HG02981 (cell line): Measurements from ENCODE around the gene TMEM151B.
"Not testable (repeated sequence)": the region's sequence is repeated elsewhere in the genome, so short reads cannot be mapped to it uniquely, and the experiment has no call there.

Experiments used
- ATAC-seq: cut with Tn5 transposase; IDR thresholded peaks from one replicate; pipeline ENCODE4 v1.9.1; 2021; ENCODE audit warnings: mild to moderate bottlenecking, moderate library complexity; ENCODE audit not compliant: unreplicated experiment

TMEM151B gene

DNA sequence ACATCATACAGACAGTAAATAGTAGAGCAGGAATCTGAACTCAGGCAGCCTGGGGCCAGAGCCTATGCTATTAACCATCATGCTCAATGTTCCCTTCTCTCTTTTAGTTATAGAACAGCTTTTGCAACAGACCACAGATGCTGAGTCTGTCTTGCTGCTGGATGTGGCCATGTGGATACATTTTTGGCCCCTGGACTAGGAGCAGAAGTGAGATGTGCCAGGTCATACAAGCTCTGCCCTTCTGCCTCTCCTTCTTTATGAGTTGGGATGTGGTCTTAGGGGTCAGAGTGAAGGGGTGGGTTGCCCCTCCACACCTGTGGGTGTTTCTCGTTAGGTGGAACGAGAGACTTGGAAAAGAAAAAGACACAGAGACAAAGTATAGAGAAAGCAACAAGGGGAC, 57.5 kb downstream of the TMEM151B start:
- no peak for ATAC-seq

- not testable (repeated sequence) for ATAC-seq
Observed at GRCh38 chr6:44328203-44328602, 58.0 kb downstream of the TMEM151B start.

DNA sequence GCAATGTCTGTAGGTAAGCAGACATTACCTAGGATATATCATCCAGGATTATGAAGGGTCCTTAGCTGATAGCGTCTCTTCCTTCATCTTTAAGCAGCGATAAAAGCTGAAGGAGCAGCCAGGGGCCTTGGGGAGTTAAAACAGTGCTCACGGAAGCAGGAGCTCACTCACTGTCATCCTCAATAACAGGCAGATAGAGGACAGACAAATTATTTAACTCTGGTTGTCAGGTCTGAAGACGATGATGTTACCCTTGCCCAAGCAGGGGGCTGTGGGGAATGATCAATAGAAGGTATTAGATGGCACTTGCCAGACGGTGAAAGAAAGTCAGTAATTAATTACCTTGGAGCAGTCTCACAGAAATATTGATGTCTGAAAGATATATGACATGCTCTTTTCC, 59.6 kb downstream of the TMEM151B start:
- ATAC-seq, result no peak

DNA sequence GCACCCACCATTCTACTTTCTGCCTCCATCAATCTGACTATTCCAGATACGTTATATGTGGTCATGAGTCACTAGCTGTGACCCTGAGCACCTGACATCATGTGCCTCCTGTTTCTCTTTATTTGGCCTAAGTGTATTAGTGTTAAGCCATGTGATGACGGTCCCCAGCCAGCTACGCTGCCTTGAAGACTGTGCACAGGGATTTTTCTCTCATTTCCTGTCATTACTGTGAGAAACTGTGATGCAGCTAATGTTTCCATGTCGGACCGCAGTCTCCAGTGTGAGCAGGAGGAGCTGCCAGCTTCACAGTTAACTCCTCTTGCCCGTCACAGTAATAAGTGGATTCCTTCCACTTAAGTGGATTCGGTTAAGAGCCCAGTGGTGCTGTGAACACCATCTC, 62.3 kb downstream of the TMEM151B start:
- ATAC-seq, result no peak

- ATAC-seq, result no peak
Observed at GRCh38 chr6:44333273-44333919, 63.1 kb downstream of the TMEM151B start.

DNA sequence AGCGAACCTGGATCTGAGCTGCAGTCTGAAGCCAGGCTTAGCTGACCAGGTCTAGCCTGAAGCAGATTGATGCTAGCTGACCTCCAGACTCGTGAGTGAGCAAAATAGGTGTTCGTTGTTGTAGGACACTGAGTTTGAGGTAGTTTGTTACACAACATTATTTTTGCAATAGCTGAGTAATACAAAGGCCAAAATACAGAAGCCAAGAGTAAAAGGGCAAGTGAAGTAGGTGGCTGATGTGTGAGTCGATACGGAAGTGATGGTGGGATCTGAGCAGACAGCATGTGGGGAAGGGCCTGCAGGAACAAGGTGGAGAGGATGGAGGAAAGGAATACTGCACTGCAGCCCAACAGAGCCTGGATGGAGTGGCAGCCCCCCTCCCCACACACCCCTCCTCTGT, 63.7 kb downstream of the TMEM151B start:
- no peak for ATAC-seq

DNA sequence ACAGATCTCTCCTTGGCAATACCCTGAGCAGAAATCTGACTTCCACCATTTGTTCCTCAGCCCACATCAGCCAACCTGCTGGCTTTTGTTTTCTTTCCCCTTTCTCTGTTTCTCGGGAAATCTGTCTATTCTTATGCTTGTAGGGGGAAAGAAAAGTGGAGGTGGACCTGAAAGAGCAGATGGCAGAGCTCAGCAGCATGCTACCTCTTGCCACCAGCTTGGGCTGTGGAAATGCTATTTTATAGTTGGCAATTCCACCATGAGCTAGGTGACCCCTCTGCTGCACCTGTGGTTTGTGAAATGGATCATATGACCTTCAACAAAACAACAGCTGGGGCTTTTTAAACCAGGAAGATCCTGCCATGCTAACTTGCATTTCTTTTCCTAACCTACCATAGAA, 65.4 kb downstream of the TMEM151B start:
- ATAC-seq, result no peak

- peak; percentile 71 for ATAC-seq
Observed at GRCh38 chr6:44338228-44339122, 68.2 kb downstream of the TMEM151B start.

DNA sequence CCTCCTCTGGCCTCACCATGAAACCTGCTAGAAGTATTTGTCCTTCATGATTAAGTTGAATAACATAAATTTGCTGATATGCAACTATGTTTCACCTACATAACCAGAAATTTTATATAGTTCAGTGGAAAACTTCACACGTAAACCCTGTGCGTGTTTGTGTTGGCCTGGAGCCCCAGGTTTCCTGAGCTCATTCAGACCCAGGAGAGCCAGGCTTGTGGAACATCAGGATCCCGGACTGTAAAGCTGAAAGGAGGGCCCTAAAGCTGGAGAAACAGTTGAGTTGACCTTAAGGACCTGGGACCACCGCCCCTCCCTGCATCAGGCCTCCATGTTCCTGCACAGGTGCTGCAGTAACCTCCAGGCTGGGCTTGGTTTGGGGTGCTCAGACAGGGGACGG, 69.1 kb downstream of the TMEM151B start:
- no peak for ATAC-seq

DNA sequence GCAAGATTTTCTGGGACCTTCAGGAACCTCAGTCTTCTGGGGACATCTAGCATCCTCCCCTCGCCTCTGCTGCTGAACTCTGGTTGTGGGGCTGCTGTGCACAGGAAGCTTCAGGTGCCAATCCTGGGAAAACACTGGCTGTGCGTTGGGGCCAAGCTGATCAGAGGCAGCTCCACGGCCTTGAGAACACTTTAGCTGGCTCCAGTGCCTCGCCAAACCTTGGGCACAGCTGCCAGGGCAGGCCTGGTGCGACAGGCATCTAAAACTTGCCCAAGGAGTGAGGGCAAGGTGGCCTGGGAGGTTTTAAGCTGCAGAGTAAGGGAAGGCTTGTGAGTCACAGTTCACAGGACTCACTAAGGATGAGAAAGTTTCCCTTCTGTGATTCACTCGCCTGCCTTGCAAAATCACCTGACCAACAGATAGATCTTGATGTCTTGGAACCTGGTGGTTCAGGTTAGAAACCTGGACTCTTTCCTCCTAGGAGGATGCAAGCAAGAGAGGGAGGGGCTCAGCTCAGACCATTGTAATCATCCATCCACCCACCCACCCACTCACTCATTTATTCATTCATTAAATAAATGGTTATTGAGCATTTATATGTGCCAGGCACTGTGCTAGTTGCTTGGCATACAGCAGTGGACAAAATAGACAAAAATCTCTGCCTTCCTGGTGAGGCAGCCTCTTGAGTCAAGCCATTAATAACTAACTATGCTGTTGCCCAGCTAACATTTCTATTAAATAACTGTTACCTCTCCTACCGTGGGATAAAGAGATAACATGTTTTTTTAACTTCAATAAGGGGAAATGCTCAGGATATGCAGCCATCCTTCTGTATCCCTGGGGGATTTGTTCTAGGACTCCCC, 69.7 kb downstream of the TMEM151B start:
- no peak for ATAC-seq

GRCh38 chr6:44341095-44341890, 71.0 kb downstream of the TMEM151B start:
- no peak for ATAC-seq

GRCh38 chr6:44342052-44342451, 71.8 kb downstream of the TMEM151B start:
- no peak for ATAC-seq

GRCh38 chr6:44342489-44342888, 72.2 kb downstream of the TMEM151B start, which contains the start of gene SPATS1:
SPATS1 (plus strand) TSS chr6:44342650; CDS start chr6:44343096, 446 bp downstream.
- ATAC-seq, result no peak

DNA sequence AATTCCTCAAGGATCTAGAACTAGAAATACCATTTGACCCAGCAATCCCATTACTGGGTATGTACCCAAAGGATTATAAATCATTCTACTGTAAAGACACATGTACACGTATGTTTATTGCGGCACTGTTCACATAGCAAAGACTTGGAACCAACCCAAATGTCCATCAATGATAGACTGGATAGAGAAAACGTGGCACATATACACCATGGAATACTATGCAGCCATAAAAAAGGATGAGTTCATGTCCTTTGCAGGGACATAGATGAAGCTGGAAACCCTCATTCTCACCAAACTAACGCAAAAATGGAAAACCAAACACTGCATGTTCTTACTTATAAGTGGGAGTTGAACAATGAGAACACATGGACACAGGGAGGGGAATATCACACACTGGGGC, 76.6 kb downstream of the TMEM151B start:
- ATAC-seq, result not testable (repeated sequence)

GRCh38 chr6:44349904-44350649, 79.8 kb downstream of the TMEM151B start:
- ATAC-seq, result no peak

- not testable (repeated sequence) for ATAC-seq
Observed at GRCh38 chr6:44350650-44350994, 80.4 kb downstream of the TMEM151B start.

DNA sequence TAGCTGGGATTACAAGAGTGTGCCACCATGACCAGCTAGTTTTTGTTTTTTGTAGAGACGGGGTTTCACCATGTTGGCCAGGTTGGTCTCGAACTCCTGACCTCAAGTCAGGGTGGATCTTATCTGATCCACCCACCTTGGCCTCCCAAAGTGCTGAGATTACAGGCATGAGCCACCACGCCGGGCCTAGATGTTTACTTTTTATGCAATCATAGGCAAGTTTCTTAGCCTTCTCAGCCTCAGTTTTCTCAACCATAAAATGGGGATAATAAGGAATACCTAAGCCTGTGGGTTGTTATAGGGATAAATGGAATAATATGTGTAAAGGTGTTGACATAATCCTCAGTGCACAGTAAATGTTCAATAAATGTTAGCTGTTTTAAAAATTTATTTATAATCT, 82.0 kb downstream of the TMEM151B start:
- ATAC-seq, result no peak

GRCh38 chr6:44353336-44353735, 83.1 kb downstream of the TMEM151B start:
- ATAC-seq, result no peak

GRCh38 chr6:44355640-44356039, 85.4 kb downstream of the TMEM151B start:
- no peak for ATAC-seq

- ATAC-seq, result no peak
Observed at GRCh38 chr6:44356487-44356886, 86.2 kb downstream of the TMEM151B start.
